Stimulated activated CD8-positive, alpha-beta memory T cell treated with anti-CD3 and anti-CD28 coated beads, Interleukin-15, amount 100 ng/mL, for 24 hours (primary cell): ENCODE measurements around the gene CCDC6.
"Not testable (repeated sequence)": the region's sequence is repeated elsewhere in the genome, so short reads cannot be mapped to it uniquely, and the experiment has no call there.

Source experiments
- DNase-seq: peaks from one replicate; pipeline ENCODE4 v3.0.0-alpha.2; 2020; ENCODE audit warnings: low read depth

Gene CCDC6

GRCh38 chr10:59905731-59906416 lies 482 bp downstream of the CCDC6 start:
- no peak for DNase-seq

DNA sequence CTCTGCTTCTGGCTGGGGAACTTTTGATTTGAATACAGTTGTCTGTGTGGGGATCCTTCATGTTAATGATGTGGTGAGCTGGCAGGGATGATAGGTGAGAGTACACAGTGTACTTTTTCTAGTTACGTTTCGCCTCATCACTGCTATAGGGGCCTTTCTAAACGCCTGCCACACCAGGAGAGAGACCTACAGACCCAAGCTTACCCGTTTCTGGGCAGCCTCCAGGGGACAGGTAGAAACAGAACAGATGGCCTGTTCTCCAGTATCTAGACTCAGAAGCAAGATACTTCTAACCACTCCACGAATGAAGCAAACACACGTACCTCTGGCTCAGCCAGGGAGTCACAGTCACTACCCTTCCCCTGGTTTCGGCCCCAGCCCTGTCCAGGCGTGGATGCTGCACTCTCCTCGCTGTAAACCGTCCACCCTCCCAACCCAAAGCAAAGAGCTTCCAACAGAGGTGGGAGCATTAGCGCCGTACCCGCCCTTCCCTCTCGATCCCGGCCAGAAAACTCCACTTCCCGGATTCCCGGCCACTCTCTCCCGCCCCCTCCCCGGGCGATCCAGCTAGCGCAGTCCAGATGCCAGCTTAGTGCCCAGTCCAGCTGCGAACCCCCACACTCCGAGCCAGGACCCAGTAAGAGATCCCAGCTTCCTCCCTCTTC lies 1.2 kb downstream of the CCDC6 start:
- peak; percentile 6 for DNase-seq

- no peak for DNase-seq
These were observed 1.8 kb downstream of the CCDC6 start for GRCh38 chr10:59904426-59905065.

GRCh38 chr10:59903871-59904270 lies 2.5 kb downstream of the CCDC6 start:
- no peak for DNase-seq

DNA sequence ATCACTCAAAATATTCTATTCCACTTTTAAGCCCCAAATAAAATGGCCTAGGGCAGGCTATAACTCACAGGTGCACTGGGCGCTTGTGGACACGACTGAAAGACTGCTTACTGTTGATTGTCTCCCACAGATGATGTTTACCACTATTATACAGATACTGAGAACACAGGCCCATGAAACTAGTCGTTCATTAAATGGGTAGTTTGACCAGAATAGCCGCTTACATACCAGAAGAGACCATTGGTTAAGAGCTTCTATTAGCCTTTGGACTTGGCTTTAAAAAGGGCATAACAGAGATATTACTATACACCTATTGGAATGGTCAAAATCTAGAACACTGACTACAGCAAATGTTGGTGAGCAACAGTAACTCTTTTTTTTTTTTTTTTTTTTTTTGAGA lies 4.3 kb downstream of the CCDC6 start:
- no peak for DNase-seq

DNA sequence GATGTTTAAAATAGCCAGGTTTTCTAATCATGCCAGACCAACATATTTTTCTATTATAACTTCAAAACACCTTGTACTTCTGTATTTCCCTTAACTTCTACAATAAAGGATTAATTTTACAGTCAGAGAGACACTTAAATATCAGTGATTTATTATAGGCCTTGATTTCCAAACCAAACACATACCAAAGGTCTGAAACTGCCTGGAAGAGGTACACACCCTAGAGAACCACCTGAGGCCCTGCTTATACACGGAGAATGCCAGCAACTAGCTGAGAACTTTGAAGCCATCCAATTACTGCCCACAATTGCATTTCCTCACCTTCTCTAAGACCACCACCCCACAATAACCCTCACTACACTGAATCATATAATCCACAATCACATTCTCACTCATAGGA lies 4.9 kb downstream of the CCDC6 start:
- DNase-seq = no peak

GRCh38 chr10:59900048-59900727 lies 6.2 kb downstream of the CCDC6 start:
- no peak for DNase-seq

- no peak for DNase-seq
These were observed 8.1 kb downstream of the CCDC6 start for GRCh38 chr10:59898125-59898835.

GRCh38 chr10:59896191-59896590 lies 10.2 kb downstream of the CCDC6 start:
- DNase-seq = no peak

GRCh38 chr10:59895629-59896116 lies 10.7 kb downstream of the CCDC6 start:
- no peak for DNase-seq

DNA sequence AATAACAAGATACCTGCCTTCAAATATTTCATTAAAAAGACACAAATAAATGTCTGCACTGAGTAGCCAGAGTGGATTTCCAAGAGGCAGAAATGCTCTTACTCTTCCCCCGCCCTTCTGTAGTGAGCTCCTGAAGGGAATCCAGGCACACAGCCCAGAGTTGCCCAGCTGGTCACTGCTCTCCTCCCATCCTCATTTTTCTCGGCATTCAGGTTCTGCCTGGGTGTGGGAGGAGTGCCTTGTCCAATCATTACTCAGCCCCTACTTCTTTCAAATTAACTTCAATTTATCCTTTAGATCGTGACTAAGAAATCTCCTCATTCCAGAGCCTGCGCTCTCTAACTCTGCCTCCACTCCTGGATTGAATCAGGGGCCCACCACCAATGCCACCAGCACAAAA lies 12.2 kb downstream of the CCDC6 start:
- DNase-seq = no peak

DNA sequence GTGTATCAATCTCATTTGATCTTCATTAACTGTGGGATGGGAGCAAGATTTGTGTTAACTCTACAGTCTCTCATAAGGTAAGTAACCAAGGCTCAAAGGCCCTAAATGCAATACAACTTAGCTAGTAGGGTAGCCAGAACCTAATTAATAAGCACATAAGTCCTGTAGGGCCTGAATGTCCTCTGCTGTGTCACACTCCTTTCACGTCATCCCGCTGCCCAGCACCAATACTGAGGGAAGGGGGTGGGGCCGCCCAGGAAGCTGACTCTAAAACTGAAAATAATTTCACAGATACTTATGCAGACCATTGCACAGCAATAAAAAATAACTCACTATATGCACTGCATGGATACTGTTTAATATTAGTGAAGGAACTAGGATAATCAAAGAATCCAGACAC lies 13.7 kb downstream of the CCDC6 start:
- DNase-seq = no peak

GRCh38 chr10:59891936-59892335 lies 14.4 kb downstream of the CCDC6 start:
- no peak for DNase-seq

GRCh38 chr10:59891349-59891748 lies 15.0 kb downstream of the CCDC6 start:
- no peak for DNase-seq

GRCh38 chr10:59888781-59889435 lies 17.4 kb downstream of the CCDC6 start:
- no peak for DNase-seq

GRCh38 chr10:59887972-59888640 lies 18.2 kb downstream of the CCDC6 start:
- DNase-seq = no peak

DNA sequence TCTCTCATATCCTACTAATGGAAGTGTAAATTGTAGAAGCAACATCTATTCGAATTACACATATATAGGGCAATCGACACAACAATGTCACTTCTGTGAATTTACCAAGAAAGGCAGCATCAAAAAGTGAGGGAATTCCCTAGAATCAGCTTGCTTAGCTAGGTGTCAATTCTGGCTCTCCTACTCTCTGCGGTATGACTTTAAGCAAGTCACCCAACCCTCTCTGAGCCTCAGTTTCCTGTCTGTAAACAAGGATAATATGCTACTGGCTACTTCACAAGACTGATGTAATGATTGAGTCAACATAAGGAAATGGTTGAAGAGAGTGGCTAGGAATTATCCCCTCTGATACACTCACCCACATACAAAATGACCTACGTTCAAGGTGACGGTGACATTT lies 19.4 kb downstream of the CCDC6 start:
- no peak for DNase-seq

- DNase-seq = no peak
These were observed 20.8 kb downstream of the CCDC6 start for GRCh38 chr10:59885430-59886134.

GRCh38 chr10:59884893-59885292 lies 21.5 kb downstream of the CCDC6 start:
- not testable (repeated sequence) for DNase-seq

DNA sequence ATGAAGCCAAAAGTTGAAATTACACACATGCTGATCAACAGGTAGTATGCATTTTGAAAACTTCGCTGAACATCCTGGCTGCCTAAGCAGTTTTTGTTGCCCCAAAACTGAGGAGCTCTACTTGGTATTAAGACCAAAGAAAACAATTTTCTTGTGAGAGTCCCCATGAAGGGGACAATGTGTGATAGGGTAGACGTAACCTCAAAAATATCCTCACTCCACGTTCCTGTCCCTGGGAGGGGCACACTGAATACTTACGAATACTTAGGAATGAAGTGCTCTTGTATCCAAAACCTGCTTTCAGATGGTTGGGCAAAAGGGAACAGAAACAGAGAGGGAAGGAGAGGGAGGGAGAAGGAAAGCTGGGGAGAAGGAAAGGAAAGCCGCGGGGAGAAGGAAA lies 24.7 kb downstream of the CCDC6 start:
- no peak for DNase-seq
